ENCODE measurements around the gene SFTPA1. TPM values are rescaled to one million over a fixed set of nuclear protein-coding genes. Genes with fewer than 3 reads are reported as not detected.
A peak's percentile ranks its signal among the peaks of the same experiment; 100 is the strongest.
"Not testable (repeated sequence)": the region's sequence is repeated elsewhere in the genome, so short reads cannot be mapped to it uniquely, and the experiment has no call there.

The SFTPA1 gene
- total RNA-seq = 0.17 TPM
- long read RNA-seq = 0 reads

GRCh38 chr10:79610601-79611191 is at the start of gene SFTPA1:
Gene SFTPA1 (plus strand): TSS chr10:79610939. CDS start chr10:79611826, 887 bp downstream.
- ATAC-seq (no peak), DNase-seq (no peak)
- intact Hi-C loops (cut with micrococcal nuclease) = no loop called here

GRCh38 chr10:79561257-79561656 is 49.5 kb upstream of the SFTPA1 start:
- DNase-seq = no peak
- no peak for ATAC-seq
- intact Hi-C loops (cut with micrococcal nuclease) = no loop called here

- intact Hi-C loops (cut with micrococcal nuclease) = no loop called here
- DNase-seq (peak; percentile 77), ATAC-seq (peak; percentile 87)
Observed at GRCh38 chr10:79562135-79562756, 48.5 kb upstream of the SFTPA1 start.

GRCh38 chr10:79563426-79563825 is 47.3 kb upstream of the SFTPA1 start:
- intact Hi-C loops (cut with micrococcal nuclease) = no loop called here
- DNase-seq = no peak
- no peak for ATAC-seq

- intact Hi-C loops (cut with micrococcal nuclease); DNase-seq; ATAC-seq: not testable (repeated sequence)
Observed at GRCh38 chr10:79570624-79571023, 40.1 kb upstream of the SFTPA1 start.

- DNase-seq = no peak
- intact Hi-C loops (cut with micrococcal nuclease) = no loop called here
- no peak for ATAC-seq
Observed at GRCh38 chr10:79579361-79579760, 31.4 kb upstream of the SFTPA1 start.

- intact Hi-C loops (cut with micrococcal nuclease) = no loop called here
- ATAC-seq (no peak), DNase-seq (no peak)
Observed at GRCh38 chr10:79581044-79581443, 29.7 kb upstream of the SFTPA1 start.

GRCh38 chr10:79582096-79582495 is 28.6 kb upstream of the SFTPA1 start:
- DNase-seq = no peak
- intact Hi-C loops (cut with micrococcal nuclease) = no loop called here

GRCh38 chr10:79582954-79583353 is 27.8 kb upstream of the SFTPA1 start:
- DNase-seq; ATAC-seq; intact Hi-C loops (cut with micrococcal nuclease): not testable (repeated sequence)

More at GRCh38 chr10:79582096-79582495, 28.6 kb upstream of the SFTPA1 start:
- ATAC-seq = no peak

GRCh38 chr10:79583488-79584024 is 27.2 kb upstream of the SFTPA1 start:
- intact Hi-C loops (cut with micrococcal nuclease) = no loop called here
- DNase-seq (no peak), ATAC-seq (no peak)

GRCh38 chr10:79585870-79586527 is 24.7 kb upstream of the SFTPA1 start:
- no peak for DNase-seq
- intact Hi-C loops (cut with micrococcal nuclease) = no loop called here

GRCh38 chr10:79586933-79587332 is 23.8 kb upstream of the SFTPA1 start:
- DNase-seq (no peak), ATAC-seq (no peak)
- intact Hi-C loops (cut with micrococcal nuclease) = no loop called here

More at GRCh38 chr10:79585870-79586527, 24.7 kb upstream of the SFTPA1 start:
- no peak for ATAC-seq

- ATAC-seq (peak; percentile 79), DNase-seq (no peak)
- intact Hi-C loops (cut with micrococcal nuclease) = no loop called here
Observed at GRCh38 chr10:79588800-79589199, 21.9 kb upstream of the SFTPA1 start.

- ATAC-seq = no peak
- intact Hi-C loops (cut with micrococcal nuclease) = no loop called here
Observed at GRCh38 chr10:79593377-79593776, 17.4 kb upstream of the SFTPA1 start.

GRCh38 chr10:79594565-79594964 is 16.2 kb upstream of the SFTPA1 start:
- ATAC-seq; intact Hi-C loops (cut with micrococcal nuclease); DNase-seq: not testable (repeated sequence)

More at GRCh38 chr10:79593377-79593776, 17.4 kb upstream of the SFTPA1 start:
- no peak for DNase-seq

GRCh38 chr10:79595510-79595909 is 15.2 kb upstream of the SFTPA1 start:
- no peak for DNase-seq
- ATAC-seq = no peak
- intact Hi-C loops (cut with micrococcal nuclease) = no loop called here

- intact Hi-C loops (cut with micrococcal nuclease); ATAC-seq; DNase-seq: not testable (repeated sequence)
Observed at GRCh38 chr10:79599644-79600043, 11.1 kb upstream of the SFTPA1 start.

GRCh38 chr10:79601939-79602338 is 8.8 kb upstream of the SFTPA1 start:
- intact Hi-C loops (cut with micrococcal nuclease) = no loop called here
- ATAC-seq (no peak), DNase-seq (no peak)

- intact Hi-C loops (cut with micrococcal nuclease) = no loop called here
- DNase-seq = no peak
- no peak for ATAC-seq
Observed at GRCh38 chr10:79602953-79603352, 7.8 kb upstream of the SFTPA1 start.

- intact Hi-C loops (cut with micrococcal nuclease) = no loop called here
- no peak for DNase-seq
- no peak for ATAC-seq
Observed at GRCh38 chr10:79604294-79604693, 6.4 kb upstream of the SFTPA1 start.

Data from left ventricle myocardium superior (tissue), 1 donor.